Adrenal gland (tissue), 5 donors: ENCODE results near the gene DPM2.

Experiments used
- CTCF ChIP-seq, 6 experiments: fragments of 450-650 bp in 4 of 6; fragments of 200-600 bp in 2 of 6; sonication (generic) in 1 of 6; IDR thresholded peaks; 1 replicate in 5 of 6; 2 replicates in 1 of 6; pipeline versions ENCODE4 v1.5.1 to v1.8.0; 2016 to 2021; ENCODE audit warnings: antibody characterized with exemption in 6 of 6, mild to moderate bottlenecking in 2 of 6, moderate library complexity in 1 of 6
- POLR2A ChIP-seq, 2 donors: fragments of 450-650 bp; IDR thresholded peaks; one replicate each; pipeline ENCODE4 v1.6.1; 2017; ENCODE audit warnings: antibody characterized with exemption in 2 of 2, mild to moderate bottlenecking in 2 of 2, moderate library complexity in 1 of 2
- donor health status: DM: no; HTN: no; CAD: no.

- TF ChIP-seq CTCF (IDR thresholded peaks at IDR 0.05) (no peak), POLR2A (IDR thresholded peaks at IDR 0.05) (no peak)
Observed at GRCh38 chr9:127962278-127962677, 24.6 kb upstream of the DPM2 start.
